Stimulated activated naive B cell treated with anti-CD40 and anti-IgM and Interleukin-4, amounts not matched to agents 10 μg/mL and 1 μg/mL and 100 μg/mL, for 72 hours (primary cell): ENCODE results near the gene TAT.

ENCODE experiments used
- ATAC-seq, 2 donors: fragments of 150-1000 bp; cut with Tn5 transposase; replicated peaks; 2 replicates each; pipeline ENCODE4 v1.10.0; 2021; ENCODE audit warnings: moderate library complexity in 1 of 2
- DNase-seq: peaks from one replicate; pipeline ENCODE4 v3.0.0; 2021
- H3K27ac Mint-ChIP-seq: one replicate; pipeline ENCODE4 v1.8.0; 2022; ENCODE audit warnings: mild to moderate bottlenecking, mixed read lengths
- H3K27me3 Mint-ChIP-seq, 2 donors: one replicate each; pipeline ENCODE4 v1.8.0; 2022; ENCODE audit warnings: mixed read lengths in 2 of 2
- H3K36me3 Mint-ChIP-seq, 2 donors: one replicate each; pipeline ENCODE4 v1.8.0; 2022; ENCODE audit warnings: mixed read lengths in 2 of 2, mild to moderate bottlenecking in 1 of 2
- H3K4me1 Mint-ChIP-seq, 2 donors: one replicate each; pipeline ENCODE4 v1.8.0; 2022; ENCODE audit warnings: mixed read lengths in 2 of 2, mild to moderate bottlenecking in 1 of 2
- H3K4me3 Mint-ChIP-seq, 2 donors: one replicate each; pipeline ENCODE4 v1.8.0; 2022; ENCODE audit warnings: mild to moderate bottlenecking in 2 of 2, mixed read lengths in 2 of 2, moderate library complexity in 1 of 2
- H3K9me3 Mint-ChIP-seq, 2 donors: one replicate each; pipeline ENCODE4 v1.8.0; 2022; ENCODE audit warnings: mixed read lengths in 2 of 2, mild to moderate bottlenecking in 1 of 2

The TAT gene

GRCh38 chr16:71542377-71542776 is 34.5 kb downstream of the TAT start:
- ATAC-seq (peak; percentile 87 to 90), DNase-seq (peak; percentile 23)
- no peaks in the 10 kb centered on the region for H3K9me3 Mint-ChIP-seq
- H3K36me3 Mint-ChIP-seq = no peaks in the 10 kb centered on the region
- no peak overlapping the region for H3K4me3 Mint-ChIP-seq
- no peak overlapping the region for H3K27ac Mint-ChIP-seq
- H3K27me3 Mint-ChIP-seq = peaks cover 5% of the 10 kb centered on the region in 2 donors
- peaks cover 13 to 15% of the 10 kb centered on the region in 2 donors for H3K4me1 Mint-ChIP-seq

- no peaks in the 10 kb centered on the region for H3K9me3 Mint-ChIP-seq
- H3K36me3 Mint-ChIP-seq = no peaks in the 10 kb centered on the region
- peak; percentile 86 to 91 for ATAC-seq
- peak; percentile 21 for DNase-seq
- H3K27ac Mint-ChIP-seq = no peak overlapping the region
- no peak overlapping the region for H3K4me3 Mint-ChIP-seq
- peaks cover 5% of the 10 kb centered on the region in 2 donors for H3K27me3 Mint-ChIP-seq
- H3K4me1 Mint-ChIP-seq = peaks cover 13 to 15% of the 10 kb centered on the region in 2 donors
Observed at GRCh38 chr16:71537643-71538042, 39.2 kb downstream of the TAT start.

GRCh38 chr16:71536752-71537499 is 40.0 kb downstream of the TAT start:
- Mint-ChIP-seq H3K27ac (no peak overlapping the region), H3K4me3 (no peak overlapping the region), H3K27me3 (no peaks in the 10 kb centered on the region), H3K9me3 (no peaks in the 10 kb centered on the region), H3K4me1 (peaks cover 8 to 9% of the 10 kb centered on the region in 2 donors), H3K36me3 (no peaks in the 10 kb centered on the region)
- DNase-seq (no peak), ATAC-seq (no peak)

DNA sequence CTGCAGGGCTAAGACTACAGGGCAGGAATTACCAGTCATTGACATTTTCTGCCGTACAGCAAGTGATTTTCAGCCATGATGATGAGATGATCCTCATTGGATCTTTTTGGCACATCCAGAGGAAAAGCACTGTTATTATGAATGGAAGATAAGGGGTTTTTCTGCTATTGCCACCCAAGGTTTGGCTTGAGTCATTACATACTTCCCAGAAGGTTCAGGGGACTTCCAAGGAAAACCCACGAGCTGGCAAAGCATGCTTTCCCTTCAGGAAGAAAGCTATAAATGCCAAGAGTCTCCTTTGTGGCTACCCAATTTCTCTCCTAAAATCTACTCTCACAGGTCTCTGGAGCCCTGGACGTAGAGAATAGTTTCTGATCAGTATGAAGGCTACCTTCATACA is 44.5 kb downstream of the TAT start:
- Mint-ChIP-seq H3K36me3 (no peaks in the 10 kb centered on the region), H3K9me3 (no peaks in the 10 kb centered on the region), H3K27me3 (peaks cover 15 to 17% of the 10 kb centered on the region in 2 donors)

DNA sequence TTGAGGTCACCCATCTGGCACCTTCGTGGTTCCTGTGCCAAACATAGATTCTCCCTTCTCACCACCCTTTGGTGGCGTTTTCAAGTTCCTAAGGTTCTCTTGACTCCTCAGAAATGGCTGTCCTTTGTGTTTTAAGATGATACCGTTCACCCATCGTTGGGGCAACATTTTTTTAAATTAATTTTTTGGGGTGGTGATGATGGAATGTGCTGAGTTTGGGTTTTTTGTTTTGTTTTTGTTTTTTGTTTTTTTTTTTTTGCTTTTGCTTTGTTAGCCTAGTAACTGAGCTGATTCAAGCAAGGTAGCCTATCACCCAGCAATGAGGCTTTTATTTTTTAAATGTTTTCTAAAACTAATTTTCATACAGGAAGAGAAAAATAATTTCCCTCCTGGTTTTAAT is 48.0 kb downstream of the TAT start:
- Mint-ChIP-seq H3K4me3 (no peak overlapping the region), H3K27me3 (peaks cover 27 to 34% of the 10 kb centered on the region in 2 donors), H3K27ac (no peak overlapping the region), H3K9me3 (no peaks in the 10 kb centered on the region), H3K4me1 (peaks cover 6 to 7% of the 10 kb centered on the region in 2 donors), H3K36me3 (no peaks in the 10 kb centered on the region)
- DNase-seq (no peak), ATAC-seq (no peak)

More for the DNA sequence above, 44.5 kb downstream of the TAT start:
- ATAC-seq (no peak), DNase-seq (no peak)
- H3K4me1 Mint-ChIP-seq = no peaks in the 10 kb centered on the region
- no peak overlapping the region for H3K27ac Mint-ChIP-seq
- no peak overlapping the region for H3K4me3 Mint-ChIP-seq

- DNase-seq = no peak
- Mint-ChIP-seq H3K4me3 (no peak overlapping the region), H3K27me3 (peaks cover 27 to 40% of the 10 kb centered on the region in 2 donors), H3K27ac (no peak overlapping the region), H3K36me3 (no peaks in the 10 kb centered on the region), H3K4me1 (peaks cover 6 to 7% of the 10 kb centered on the region in 2 donors), H3K9me3 (no peaks in the 10 kb centered on the region)
- no peak for ATAC-seq
Observed at GRCh38 chr16:71528257-71528656, 48.6 kb downstream of the TAT start.

DNA sequence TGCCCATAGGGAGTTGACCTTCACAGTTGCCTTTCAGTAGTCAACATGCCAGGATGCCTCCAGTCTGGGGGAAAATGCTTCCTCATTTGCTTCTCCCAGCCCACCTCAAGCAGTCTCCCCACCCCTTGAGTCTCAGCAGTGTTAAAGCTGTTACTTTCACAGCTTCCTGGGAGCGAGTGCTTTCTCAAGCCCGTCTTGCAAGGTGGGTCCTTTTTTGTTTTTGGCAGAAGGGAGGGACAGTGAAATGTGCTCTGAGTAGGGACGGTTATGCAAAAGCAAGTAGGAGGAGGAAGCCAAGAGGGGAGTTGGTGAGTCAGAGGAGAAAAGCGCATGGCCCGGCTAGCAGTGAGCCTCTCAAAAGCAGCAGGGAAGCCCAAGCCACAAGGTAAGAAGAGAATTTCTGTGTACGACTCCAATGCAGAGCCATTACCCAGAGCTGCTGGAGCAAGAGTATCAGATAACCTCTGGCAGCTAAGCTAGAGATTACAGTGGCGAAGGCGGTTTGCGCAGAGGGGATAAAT is 50.7 kb downstream of the TAT start, which contains the start of gene CHST4:
Gene CHST4 (plus strand): TSS at position 316 of the 521 bp plus-strand sequence. CDS start 10,252 bp downstream, outside the sequence.
- DNase-seq (peak; percentile 3), ATAC-seq (peak; percentile 65 to 84)
- H3K4me1 Mint-ChIP-seq = peaks cover 6 to 7% of the 10 kb centered on the region in 2 donors
- H3K27ac Mint-ChIP-seq = no peak within 1 kb of the TSS
- peaks cover 40 to 44% of the 10 kb centered on the region in 2 donors for H3K27me3 Mint-ChIP-seq
- no peaks in the 10 kb centered on the region for H3K36me3 Mint-ChIP-seq
- H3K9me3 Mint-ChIP-seq = no peaks in the 10 kb centered on the region
- peak within 1 kb of the TSS; percentile 23 to 50 for H3K4me3 Mint-ChIP-seq

DNA sequence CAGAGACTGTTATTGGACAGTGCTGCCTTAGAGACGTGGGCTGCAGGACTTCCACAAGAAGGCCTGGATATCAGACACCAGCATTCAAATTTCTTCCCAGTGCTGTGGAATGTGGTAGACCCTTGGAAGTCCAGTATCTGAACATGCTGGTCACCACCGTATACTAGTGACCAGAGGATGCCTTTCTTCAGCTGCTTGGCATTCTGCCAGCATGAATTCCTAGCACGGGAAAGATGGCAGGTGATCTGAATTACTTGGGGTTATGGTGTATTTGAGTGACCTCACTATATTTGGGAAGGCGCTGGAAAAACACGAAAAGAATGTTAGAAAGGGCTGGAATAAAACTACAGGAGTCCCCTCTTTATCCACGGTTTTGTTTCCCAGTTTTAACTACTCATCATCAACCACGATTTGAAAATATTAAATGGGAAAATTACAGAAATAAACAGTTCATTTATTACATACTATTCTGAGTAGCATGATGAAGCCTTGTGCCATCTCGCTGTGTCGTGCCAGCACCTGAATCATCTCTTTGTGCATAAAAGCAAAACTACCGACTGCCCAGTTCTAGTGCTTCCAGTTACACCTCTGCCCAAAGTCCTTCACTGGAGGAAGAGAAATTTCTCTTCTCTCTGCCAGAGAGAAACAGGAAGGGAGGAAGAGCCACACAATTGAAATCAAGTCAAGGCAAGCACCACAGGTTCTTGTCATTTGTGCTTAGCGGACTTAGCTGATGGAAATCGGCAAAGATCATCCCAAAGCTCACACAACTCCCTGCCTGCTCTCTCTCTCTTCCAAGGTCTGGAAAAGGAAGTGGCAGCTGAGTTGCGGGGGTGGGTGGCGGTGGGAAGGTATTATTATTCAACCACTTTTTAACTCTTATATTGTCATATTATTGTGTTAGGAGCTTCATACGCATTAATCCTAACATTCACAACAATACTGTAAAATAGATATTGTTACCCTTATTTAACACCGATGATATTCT is 52.0 kb downstream of the TAT start:
- ATAC-seq (no peak), DNase-seq (no peak)
- Mint-ChIP-seq H3K4me3 (no peak overlapping the region), H3K4me1 (peaks cover 6 to 7% of the 10 kb centered on the region in 2 donors), H3K27ac (no peak overlapping the region), H3K9me3 (no peaks in the 10 kb centered on the region), H3K36me3 (no peaks in the 10 kb centered on the region), H3K27me3 (peaks cover 34 to 44% of the 10 kb centered on the region in 2 donors)

- ATAC-seq (no peak), DNase-seq (no peak)
- no peak overlapping the region for H3K4me3 Mint-ChIP-seq
- H3K27ac Mint-ChIP-seq = no peak overlapping the region
- no peaks in the 10 kb centered on the region for H3K9me3 Mint-ChIP-seq
- peaks cover 25% of the 10 kb centered on the region in 2 donors for H3K27me3 Mint-ChIP-seq
- no peaks in the 10 kb centered on the region for H3K4me1 Mint-ChIP-seq
- H3K36me3 Mint-ChIP-seq = no peaks in the 10 kb centered on the region
Observed at GRCh38 chr16:71520550-71520949, 56.3 kb downstream of the TAT start.
